ENCODE results near the gene CA4.
"Not testable (repeated sequence)": the region's sequence is repeated elsewhere in the genome, so short reads cannot be mapped to it uniquely, and the experiment has no call there.

The CA4 gene

GRCh38 chr17:60149691-60150582 lies at the start of gene CA4:
Gene CA4, plus strand, starts transcription at chr17:60149973. Its CDS starts 62 bp downstream, at chr17:60150035.
- no peak for DNase-seq

GRCh38 chr17:60100577-60100976 lies 49.2 kb upstream of the CA4 start:
- DNase-seq = not testable (repeated sequence)

- DNase-seq = not testable (repeated sequence)
Measured at GRCh38 chr17:60102015-60102631, 47.6 kb upstream of the CA4 start.

GRCh38 chr17:60102632-60103096 lies 47.1 kb upstream of the CA4 start:
- DNase-seq = peak; percentile 63

- DNase-seq = no peak
Measured at GRCh38 chr17:60103957-60104356, 45.8 kb upstream of the CA4 start.

GRCh38 chr17:60106340-60107059 lies 43.3 kb upstream of the CA4 start:
- DNase-seq = no peak

GRCh38 chr17:60107526-60108257 lies 42.1 kb upstream of the CA4 start:
- no peak for DNase-seq

- not testable (repeated sequence) for DNase-seq
Measured at GRCh38 chr17:60108309-60108708, 41.5 kb upstream of the CA4 start.

- DNase-seq = no peak
Measured at GRCh38 chr17:60108712-60109111, 41.1 kb upstream of the CA4 start.

GRCh38 chr17:60109161-60109560 lies 40.6 kb upstream of the CA4 start:
- no peak for DNase-seq

GRCh38 chr17:60110586-60110985 lies 39.2 kb upstream of the CA4 start:
- DNase-seq = no peak

- not testable (repeated sequence) for DNase-seq
Measured at GRCh38 chr17:60111661-60112060, 38.1 kb upstream of the CA4 start.

GRCh38 chr17:60115364-60115763 lies 34.4 kb upstream of the CA4 start:
- DNase-seq = not testable (repeated sequence)

GRCh38 chr17:60116196-60116595 lies 33.6 kb upstream of the CA4 start:
- DNase-seq = not testable (repeated sequence)

- not testable (repeated sequence) for DNase-seq
Measured at GRCh38 chr17:60119162-60119561, 30.6 kb upstream of the CA4 start.

- not testable (repeated sequence) for DNase-seq
Measured at GRCh38 chr17:60119807-60120748, 29.7 kb upstream of the CA4 start.

GRCh38 chr17:60127068-60128064 lies 22.4 kb upstream of the CA4 start:
- no peak for DNase-seq

GRCh38 chr17:60128171-60128859 lies 21.5 kb upstream of the CA4 start:
- no peak for DNase-seq

- DNase-seq = no peak
Measured at GRCh38 chr17:60129164-60129563, 20.6 kb upstream of the CA4 start.

GRCh38 chr17:60130466-60130865 lies 19.3 kb upstream of the CA4 start:
- no peak for DNase-seq
